B cell (primary cell): ENCODE measurements around the gene OTUD5. TPM values are rescaled to one million over a fixed set of nuclear protein-coding genes. Genes with fewer than 3 reads are reported as not detected.

ENCODE experiments used
- ATAC-seq: fragments of 200-7000 bp; cut with Tn5 transposase; one replicate; pipeline ENCODE4 v1.10.0; 2021; ENCODE audit warnings: low read depth, mild to moderate bottlenecking, moderate number of reproducible peaks, moderate library complexity
- CTCF ChIA-PET: fragments of 350-600 bp; sonication (Branson Sonifier 250); formaldehyde crosslinking; loops from one replicate; lab custom pipeline; 2021; ENCODE audit warnings: antibody characterized with exemption, inconsistent platforms; lab: Charles Lee
- POLR2A ChIA-PET: fragments of 350-600 bp; sonication (Branson Sonifier 250); formaldehyde crosslinking; loops from one replicate; lab custom pipeline; 2021; ENCODE audit warnings: antibody characterized with exemption; lab: Charles Lee
- DNase-seq: peaks from one replicate; pipeline ENCODE4 v3.0.0; 2013
- H2AFZ ChIP-seq: 2 replicates; pipeline ENCODE4 v1.6.1; 2012; ENCODE audit warnings: mild to moderate bottlenecking, low read depth, low read length; ENCODE audit not compliant: insufficient read depth, poor library complexity, severe bottlenecking
- H3K27ac ChIP-seq, 2 donors: 1 replicate in 1 of 2; 2 replicates in 1 of 2; pipeline ENCODE4 v1.5.1; 2012 to 2013; ENCODE audit warnings: low read length in 2 of 2, mild to moderate bottlenecking in 2 of 2, moderate library complexity in 1 of 2
- H3K27me3 ChIP-seq, 4 experiments: fragments of 200-600 bp in 1 of 4; sonication (generic) in 1 of 4; replicated peaks in 1 of 4; 1 replicate in 2 of 4; 2 replicates in 2 of 4; pipeline versions ENCODE4 v1.6.1 to v1.7.0; 2013 to 2016; ENCODE audit warnings: low read length in 3 of 4, mild to moderate bottlenecking in 2 of 4, mixed read lengths in 1 of 4, moderate library complexity in 1 of 4; ENCODE audit not compliant: insufficient read depth in 4 of 4, control insufficient read depth in 3 of 4; ENCODE audit errors: control extremely low read depth in 1 of 4
- H3K36me3 ChIP-seq, 2 experiments: replicated peaks in 1 of 2; 1 replicate in 1 of 2; 2 replicates in 1 of 2; pipeline versions ENCODE4 v1.6.1 to v1.7.1; 2013; ENCODE audit warnings: low read length in 1 of 2; ENCODE audit not compliant: insufficient read depth in 2 of 2, control insufficient read depth in 1 of 2; ENCODE audit errors: control extremely low read depth in 1 of 2, extremely low read depth in 1 of 2
- H3K4me1 ChIP-seq, 2 donors: fragments of 200-600 bp in 1 of 2; sonication (generic) in 1 of 2; 1 replicate in 1 of 2; 2 replicates in 1 of 2; pipeline versions ENCODE4 v1.5.1 to v1.6.1; 2013 to 2017; ENCODE audit warnings: low read length in 2 of 2; ENCODE audit not compliant: control insufficient read depth in 2 of 2, insufficient read depth in 2 of 2
- H3K4me2 ChIP-seq: replicated peaks from 2 replicates; pipeline ENCODE3; 2012; ENCODE audit warnings: mild to moderate bottlenecking, low read depth, low read length; ENCODE audit not compliant: poor library complexity, severe bottlenecking
- H3K4me3 ChIP-seq, 5 experiments: fragments of 200-600 bp in 1 of 5; sonication (generic) in 1 of 5; 1 replicate in 3 of 5; 2 replicates in 2 of 5; pipeline versions ENCODE4 v1.5.1 to v1.7.0; 2011 to 2016; ENCODE audit warnings: low read length in 4 of 5, mild to moderate bottlenecking in 4 of 5, low read depth in 2 of 5, control low read depth in 1 of 5, moderate library complexity in 1 of 5; ENCODE audit not compliant: insufficient read depth in 1 of 5; ENCODE audit errors: control extremely low read depth in 1 of 5, extremely low read depth in 1 of 5
- H3K79me2 ChIP-seq: fragments of 200-600 bp; sonication (generic); one replicate; pipeline ENCODE4 v1.6.0; 2016; ENCODE audit warnings: low read length; ENCODE audit not compliant: control insufficient read depth, insufficient read depth
- H3K9ac ChIP-seq: fragments of 200-600 bp; sonication (generic); 2 replicates; pipeline ENCODE4 v1.6.1; 2017; ENCODE audit warnings: mild to moderate bottlenecking, low read length, moderate library complexity
- H3K9me3 ChIP-seq, 3 donors: one replicate each; pipeline versions ENCODE4 v1.6.1 to v1.7.1; 2013; ENCODE audit warnings: low read length in 2 of 3; ENCODE audit not compliant: control insufficient read depth in 2 of 3, insufficient read depth in 1 of 3; ENCODE audit errors: control extremely low read depth in 1 of 3
- H4K20me1 ChIP-seq: 2 replicates; pipeline ENCODE4 v1.6.0; 2012; ENCODE audit warnings: mild to moderate bottlenecking, low read length; ENCODE audit not compliant: insufficient read depth, control insufficient read depth, poor library complexity, severe bottlenecking
- H3K27ac Mint-ChIP-seq: one replicate; pipeline ENCODE4 v1.8.0; 2021; ENCODE audit warnings: mixed read lengths
- H3K27me3 Mint-ChIP-seq: one replicate; pipeline ENCODE4 v1.8.0; 2021; ENCODE audit warnings: mixed read lengths
- H3K4me1 Mint-ChIP-seq: one replicate; pipeline ENCODE4 v1.8.0; 2021; ENCODE audit warnings: mixed read lengths
- H3K4me3 Mint-ChIP-seq: one replicate; pipeline ENCODE4 v1.8.0; 2021; ENCODE audit warnings: mixed read lengths
- H3K9me3 Mint-ChIP-seq: one replicate; pipeline ENCODE4 v1.8.0; 2022; ENCODE audit warnings: mixed read lengths; ENCODE audit not compliant: insufficient read depth
- CTCF ChIP-seq: fragments of 200-600 bp; IDR thresholded peaks from one replicate; pipeline ENCODE4 v1.8.0; 2022; ENCODE audit warnings: antibody characterized with exemption, mild to moderate bottlenecking
- EZH2 ChIP-seq: IDR thresholded peaks from 2 replicates; pipeline ENCODE4 v1.6.1; 2012; ENCODE audit warnings: borderline replicate concordance, low read depth, mild to moderate bottlenecking, moderate library complexity, low read length; ENCODE audit not compliant: insufficient read depth, poor library complexity, severe bottlenecking
- WGBS: methylation state at CpG from one replicate; pipeline ENCODE4 v1.1.5; 2013; ENCODE audit warnings: missing lambda C conversion rate; ENCODE audit not compliant: insufficient coverage; 5-methylcytosine and 5-hydroxymethylcytosine counted together
- intact Hi-C: fragments of 100-400 bp; cut with micrococcal nuclease; formaldehyde crosslinking; loops from one replicate; pipeline ENCODE4 v1.10.0; 2022
- polyA plus RNA-seq: library from polyadenylated mRNA; depleted of rRNA; stranded (reverse); fragments of >200 nt; gene quantifications from 2 replicates; pipeline ENCODE4 v1.2.3, GENCODE V29; 2012
- total RNA-seq, 2 donors: library from RNA; stranded (reverse); fragments of 120-200 nt in 1 of 2; gene quantifications; 1 replicate in 1 of 2; 2 replicates in 1 of 2; pipeline versions ENCODE4 v1.2.3 to v1.2.4, GENCODE V29; 2013 to 2022

OTUD5 gene
- total and polyA plus RNA-seq, 2 donors (not counting 1 experiment from before 2014, with no cell fraction given) = 105 to 116 TPM

DNA sequence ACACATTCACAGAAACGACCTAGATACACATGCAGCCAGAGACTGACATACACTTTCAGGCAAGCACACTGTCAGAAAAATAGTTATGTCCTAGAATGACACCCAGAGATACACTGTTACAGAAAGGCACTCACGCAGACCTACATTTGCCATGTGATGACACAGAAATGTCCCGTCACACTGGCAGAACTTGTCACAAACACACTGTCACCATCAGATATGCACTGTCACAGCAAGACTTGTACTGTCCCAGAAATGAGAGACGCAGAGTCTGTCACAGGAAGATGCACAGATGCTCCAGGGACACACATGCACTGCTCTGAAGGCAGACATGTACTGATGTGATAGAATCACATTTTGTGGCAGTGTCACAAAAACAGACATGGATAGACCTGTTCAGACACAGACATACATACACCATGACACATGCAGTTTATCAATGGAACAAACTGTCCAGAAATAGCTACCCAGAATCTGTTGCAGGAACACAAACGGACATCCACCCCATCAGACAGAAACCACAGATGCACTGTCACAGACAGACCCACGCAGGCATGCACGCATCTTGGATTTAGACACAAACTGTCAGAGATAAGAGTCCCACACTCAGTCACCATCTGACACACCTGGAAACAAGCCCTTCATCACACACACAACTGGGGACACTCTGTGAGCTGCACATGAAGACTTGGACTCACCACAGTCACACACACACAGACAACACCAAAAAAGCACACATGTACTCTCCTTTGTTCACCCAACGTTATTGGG is 37.3 kb downstream of the OTUD5 start:
- H3K9me3 Mint-ChIP-seq = no peaks in the 10 kb centered on the region
- Histone ChIP-seq H3K9me3 (no peaks in the 10 kb centered on the region), H3K9ac (peak overlapping the region; percentile 90), H3K4me1 (peaks cover 26 to 42% of the 10 kb centered on the region in 2 donors), H4K20me1 (peaks cover 32% of the 10 kb centered on the region), H3K27me3 (no peaks in the 10 kb centered on the region), H3K27ac (peak overlapping the region; percentile 84 to 92), H3K36me3 (peaks cover 0 to 42% of the 10 kb centered on the region in 2 experiments), H2AFZ (no peak overlapping the region), H3K4me2 (peak overlapping the region; percentile 77), H3K4me3 (peak overlapping the region; percentile 27 to 94 (median 69)), H3K79me2 (peaks cover 59% of the 10 kb centered on the region)
- CTCF ChIA-PET = interaction anchor here (0.6 to 4.0 kb wide), 5 partner anchors 17 to 272 kb away, joined by 3 to 28 read pairs (median 3); no protein-coding TSS in a partner anchor
- WGBS = 0% methylated on average over 1 of the region's 8 CpGs
- peak overlapping the region; percentile 98 for H3K4me3 Mint-ChIP-seq
- POLR2A ChIA-PET = interaction anchor here (1.0 to 5.9 kb wide), 3 partner anchors 18 to 22 kb away, joined by 7 to 101 read pairs (median 18); partner anchors contain the start of genes PQBP1 and TIMM17B
- intact Hi-C loops = loop anchor here (1.0 to 10.0 kb wide), 8 partner anchors 8 to 1705 kb away; partner anchors contain the start of genes CDK16, ELK1, PLP2 and TFE3
- no peak for DNase-seq
- peaks cover 35% of the 10 kb centered on the region for H3K4me1 Mint-ChIP-seq
- H3K27ac Mint-ChIP-seq = peak overlapping the region; percentile 97
- no peaks in the 10 kb centered on the region for H3K27me3 Mint-ChIP-seq
- no peak for ATAC-seq
- TF ChIP-seq CTCF (no peak), EZH2 (no peak)
